Activated naive CD4-positive, alpha-beta T cell treated with anti-CD3 and anti-CD28 coated beads, Interleukin-2, amount 50 U/mL, for 72 hours (primary cell): ENCODE measurements around the gene CDT1. TPM values are rescaled to one million over a fixed set of nuclear protein-coding genes. Genes with fewer than 3 reads are reported as not detected.

Experiments used
- ATAC-seq, 2 donors: fragments of 150-1000 bp; cut with Tn5 transposase; 2 replicates each; pipeline ENCODE4 v1.10.0; 2021; ENCODE audit warnings: mild to moderate bottlenecking in 2 of 2, moderate library complexity in 2 of 2
- DNase-seq, 2 donors: peaks; one replicate each; pipeline ENCODE4 v3.0.0; 2021 to 2022; ENCODE audit warnings: low spot score in 2 of 2
- H3K27ac Mint-ChIP-seq, 2 donors: one replicate each; pipeline ENCODE4 v1.8.0; 2022; ENCODE audit warnings: mild to moderate bottlenecking in 2 of 2, mixed read lengths in 2 of 2
- H3K36me3 Mint-ChIP-seq, 2 donors: one replicate each; pipeline ENCODE4 v1.8.0; 2022; ENCODE audit warnings: mixed read lengths in 2 of 2
- H3K9me3 Mint-ChIP-seq, 2 donors: one replicate each; pipeline ENCODE4 v1.8.0; 2022; ENCODE audit warnings: mixed read lengths in 2 of 2
- total RNA-seq, 2 donors: library from RNA; stranded (reverse); gene quantifications; one replicate each; pipeline ENCODE4 v1.2.3, GENCODE V29; 2022

The CDT1 gene
- total RNA-seq, 2 donors from 2014 or later = 145 to 240 TPM

GRCh38 chr16:88834670-88835069 is 31.1 kb downstream of the CDT1 start:
- no peak for DNase-seq
- no peak overlapping the region for H3K27ac Mint-ChIP-seq
- ATAC-seq = no peak
- no peaks in the 10 kb centered on the region for H3K36me3 Mint-ChIP-seq
- H3K9me3 Mint-ChIP-seq = no peaks in the 10 kb centered on the region

GRCh38 chr16:88835383-88835782 is 31.8 kb downstream of the CDT1 start:
- DNase-seq (no peak), ATAC-seq (no peak)
- Mint-ChIP-seq H3K36me3 (no peaks in the 10 kb centered on the region), H3K9me3 (no peaks in the 10 kb centered on the region), H3K27ac (no peak overlapping the region)

DNA sequence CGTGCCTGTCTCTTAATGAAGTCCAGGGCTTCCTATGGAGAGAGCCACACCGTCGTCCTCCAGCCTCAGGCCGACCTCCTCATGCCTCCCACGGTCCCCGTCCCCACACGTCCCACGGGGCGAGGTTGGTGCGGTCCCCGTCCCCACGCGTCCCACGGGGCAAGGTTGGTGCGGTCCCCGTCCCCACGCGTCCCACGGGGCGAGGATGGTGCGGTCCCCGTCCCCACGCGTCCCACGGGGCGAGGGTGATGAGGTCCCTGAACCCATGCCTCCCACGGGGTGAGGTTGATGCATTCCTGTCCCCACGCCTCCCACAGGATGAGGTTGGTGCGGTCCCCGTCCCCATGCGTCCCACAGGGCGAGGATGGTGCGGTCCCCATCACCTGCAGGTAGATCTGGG is 32.2 kb downstream of the CDT1 start:
- DNase-seq = no peak
- no peaks in the 10 kb centered on the region for H3K9me3 Mint-ChIP-seq
- H3K27ac Mint-ChIP-seq = no peak overlapping the region
- H3K36me3 Mint-ChIP-seq = no peaks in the 10 kb centered on the region
- ATAC-seq = no peak

DNA sequence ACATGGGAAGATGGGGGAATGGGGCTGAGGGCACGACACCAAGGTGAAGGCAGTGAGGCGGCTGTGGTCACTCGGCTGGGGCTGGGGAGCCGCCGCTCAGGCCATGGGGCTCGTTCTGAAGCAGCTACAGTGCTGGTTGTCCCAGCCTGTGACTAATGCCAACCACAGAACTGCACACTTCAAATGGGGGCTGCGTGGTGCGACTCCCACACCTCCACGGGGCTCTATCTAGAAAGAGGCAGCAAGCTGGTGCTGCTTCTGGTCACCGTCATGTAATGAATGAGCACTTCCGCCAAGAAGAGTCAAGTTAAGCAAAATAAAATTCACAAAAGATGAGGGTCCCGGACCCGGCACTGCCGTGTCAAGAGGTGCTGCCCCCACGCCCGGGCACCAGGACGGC is 33.2 kb downstream of the CDT1 start:
- ATAC-seq (no peak), DNase-seq (no peak)
- Mint-ChIP-seq H3K27ac (peak overlapping the region in 1 of 2 donors; percentile 44), H3K9me3 (no peaks in the 10 kb centered on the region), H3K36me3 (no peaks in the 10 kb centered on the region)

DNA sequence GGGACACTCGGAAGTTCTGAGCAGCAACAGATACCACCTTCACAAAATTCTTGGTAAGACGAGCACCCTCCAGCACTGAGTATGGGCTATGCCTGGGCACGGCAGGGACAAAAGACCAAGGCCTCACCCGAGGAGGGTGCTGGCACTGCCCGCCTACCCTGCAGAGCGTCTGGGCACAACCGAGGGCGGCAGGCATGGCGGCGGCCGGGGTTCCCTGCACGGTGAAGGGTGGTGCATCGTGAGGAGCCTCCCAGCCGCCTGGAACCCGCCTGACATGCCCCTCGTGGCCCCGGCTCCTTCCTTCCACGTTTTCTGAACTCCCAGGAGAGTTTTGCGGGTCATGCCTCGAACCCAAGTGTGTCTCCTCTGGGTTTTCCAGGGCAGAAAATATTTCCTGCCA is 34.2 kb downstream of the CDT1 start:
- ATAC-seq (no peak), DNase-seq (no peak)
- Mint-ChIP-seq H3K9me3 (no peaks in the 10 kb centered on the region), H3K36me3 (no peaks in the 10 kb centered on the region), H3K27ac (no peak overlapping the region)

GRCh38 chr16:88838566-88838965 is 35.0 kb downstream of the CDT1 start:
- Mint-ChIP-seq H3K27ac (no peak overlapping the region), H3K36me3 (no peaks in the 10 kb centered on the region), H3K9me3 (no peaks in the 10 kb centered on the region)
- ATAC-seq (no peak), DNase-seq (no peak)

- Mint-ChIP-seq H3K9me3 (no peaks in the 10 kb centered on the region), H3K36me3 (no peaks in the 10 kb centered on the region), H3K27ac (no peak overlapping the region)
- ATAC-seq = no peak
- no peak for DNase-seq
Observed at GRCh38 chr16:88839026-88839529, 35.5 kb downstream of the CDT1 start.

GRCh38 chr16:88839745-88840599 is 36.4 kb downstream of the CDT1 start:
- Mint-ChIP-seq H3K9me3 (no peaks in the 10 kb centered on the region), H3K36me3 (no peaks in the 10 kb centered on the region), H3K27ac (no peak overlapping the region)
- DNase-seq = no peak
- ATAC-seq = no peak

GRCh38 chr16:88840600-88841215 is 37.1 kb downstream of the CDT1 start:
- no peaks in the 10 kb centered on the region for H3K36me3 Mint-ChIP-seq
- DNase-seq (no peak), ATAC-seq (no peak)
- H3K27ac Mint-ChIP-seq = no peak overlapping the region
- H3K9me3 Mint-ChIP-seq = no peaks in the 10 kb centered on the region

DNA sequence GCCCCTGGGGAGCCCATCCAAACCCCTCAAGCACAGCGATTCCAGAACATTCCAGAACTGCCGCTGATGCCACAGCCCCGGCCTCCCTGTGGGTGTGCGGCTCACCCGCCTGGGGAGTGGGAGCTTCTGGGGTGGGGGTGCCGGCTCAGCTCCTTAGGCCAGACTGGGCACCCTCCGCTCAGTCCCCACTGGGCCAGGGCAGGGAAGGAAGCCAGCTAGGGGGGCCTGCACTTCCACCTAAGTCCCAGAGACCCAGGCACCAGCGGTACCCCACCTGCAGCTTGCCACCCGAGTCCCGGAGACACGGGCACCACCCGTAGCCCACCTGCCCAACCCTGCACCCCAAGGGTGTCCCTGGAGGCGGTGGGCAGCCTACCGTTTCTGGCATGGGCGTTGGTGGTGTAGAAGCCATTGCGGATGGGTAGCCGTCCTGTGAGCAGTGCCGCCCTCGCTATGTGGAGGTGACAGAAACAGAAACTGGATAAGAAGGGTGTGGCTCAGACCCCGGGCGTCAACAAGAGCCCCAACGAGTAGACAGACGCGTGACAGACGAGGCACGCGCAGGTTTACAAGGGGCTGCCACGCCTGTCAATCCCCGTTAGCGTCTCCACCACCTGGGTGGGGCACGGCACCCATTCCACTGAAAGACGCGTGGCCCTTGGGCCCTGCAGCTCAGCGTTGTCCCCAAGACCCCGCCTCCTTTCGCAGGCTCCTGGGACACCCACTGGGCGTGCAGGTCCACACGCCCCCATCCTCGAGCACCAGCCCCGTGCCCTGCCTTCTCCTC is 38.1 kb downstream of the CDT1 start:
- Mint-ChIP-seq H3K36me3 (no peaks in the 10 kb centered on the region), H3K27ac (no peak overlapping the region), H3K9me3 (no peaks in the 10 kb centered on the region)
- DNase-seq (no peak), ATAC-seq (no peak)

GRCh38 chr16:88842308-88842756 is 38.7 kb downstream of the CDT1 start:
- no peak for ATAC-seq
- no peak for DNase-seq
- H3K27ac Mint-ChIP-seq = no peak overlapping the region
- no peaks in the 10 kb centered on the region for H3K36me3 Mint-ChIP-seq
- no peaks in the 10 kb centered on the region for H3K9me3 Mint-ChIP-seq

- DNase-seq (no peak), ATAC-seq (no peak)
- no peaks in the 10 kb centered on the region for H3K9me3 Mint-ChIP-seq
- H3K27ac Mint-ChIP-seq = no peak overlapping the region
- H3K36me3 Mint-ChIP-seq = no peaks in the 10 kb centered on the region
Observed at GRCh38 chr16:88842806-88843205, 39.2 kb downstream of the CDT1 start.

GRCh38 chr16:88843256-88843655 is 39.7 kb downstream of the CDT1 start:
- H3K27ac Mint-ChIP-seq = no peak overlapping the region
- ATAC-seq (no peak), DNase-seq (no peak)
- no peaks in the 10 kb centered on the region for H3K9me3 Mint-ChIP-seq
- H3K36me3 Mint-ChIP-seq = no peaks in the 10 kb centered on the region

GRCh38 chr16:88844419-88845036 is 40.9 kb downstream of the CDT1 start:
- Mint-ChIP-seq H3K27ac (no peak overlapping the region), H3K9me3 (no peaks in the 10 kb centered on the region), H3K36me3 (no peaks in the 10 kb centered on the region)
- ATAC-seq (no peak), DNase-seq (no peak)

- no peak overlapping the region for H3K27ac Mint-ChIP-seq
- H3K36me3 Mint-ChIP-seq = no peaks in the 10 kb centered on the region
- no peaks in the 10 kb centered on the region for H3K9me3 Mint-ChIP-seq
- ATAC-seq (no peak), DNase-seq (no peak)
Observed at GRCh38 chr16:88846088-88846487, 42.5 kb downstream of the CDT1 start.

DNA sequence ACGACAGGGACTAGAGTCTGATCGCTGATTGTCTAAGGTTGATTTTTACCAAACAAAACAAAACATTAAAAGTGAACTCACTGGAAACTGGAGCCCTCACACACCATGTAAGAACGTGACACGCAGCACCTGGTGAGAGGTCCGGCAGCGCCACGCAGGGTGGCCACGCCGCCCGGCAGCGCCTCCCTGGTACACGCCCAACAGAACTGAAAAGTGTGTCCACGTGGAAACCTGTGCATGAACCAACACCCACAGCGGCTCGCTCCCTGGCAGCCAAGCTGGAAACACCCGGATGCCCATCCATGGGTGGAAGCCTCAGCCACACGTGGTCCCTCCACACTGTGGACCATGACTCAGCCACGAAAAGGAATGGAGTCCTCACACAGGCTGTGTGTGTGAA is 44.1 kb downstream of the CDT1 start:
- Mint-ChIP-seq H3K27ac (no peak overlapping the region), H3K36me3 (no peaks in the 10 kb centered on the region), H3K9me3 (no peaks in the 10 kb centered on the region)
- ATAC-seq = no peak
- no peak for DNase-seq

GRCh38 chr16:88848557-88848956 is 45.0 kb downstream of the CDT1 start:
- Mint-ChIP-seq H3K9me3 (no peaks in the 10 kb centered on the region), H3K36me3 (no peaks in the 10 kb centered on the region), H3K27ac (peak overlapping the region in 1 of 2 donors; percentile 22)
- DNase-seq = no peak
- no peak for ATAC-seq
